Central memory CD8-positive, alpha-beta T cell (primary cell): ENCODE results near the gene DPP4.
A peak's percentile ranks its signal among the peaks of the same experiment; 100 is the strongest.

Experiments
- ATAC-seq: fragments of 150-1000 bp; cut with Tn5 transposase; replicated peaks from 2 replicates; pipeline ENCODE4 v1.10.0; 2022; ENCODE audit warnings: mild to moderate bottlenecking, moderate FRiP score, moderate number of reproducible peaks; ENCODE audit not compliant: poor library complexity, severe bottlenecking; ENCODE audit errors: extremely low read depth
- DNase-seq, 2 donors: peaks; one replicate each; pipeline ENCODE4 v3.0.0; 2021; ENCODE audit warnings: low spot score in 2 of 2
- H3K27ac Mint-ChIP-seq: one replicate; pipeline ENCODE4 v1.8.0; 2022; ENCODE audit warnings: low read depth, mild to moderate bottlenecking, moderate library complexity, mixed read lengths
- H3K27me3 Mint-ChIP-seq: one replicate; pipeline ENCODE4 v1.8.0; 2022; ENCODE audit warnings: mixed read lengths
- H3K36me3 Mint-ChIP-seq: one replicate; pipeline ENCODE4 v1.8.0; 2022; ENCODE audit warnings: mild to moderate bottlenecking, moderate library complexity, mixed read lengths; ENCODE audit not compliant: insufficient read depth
- H3K4me1 Mint-ChIP-seq: one replicate; pipeline ENCODE4 v1.8.0; 2022; ENCODE audit warnings: mixed read lengths
- H3K4me3 Mint-ChIP-seq: one replicate; pipeline ENCODE4 v1.8.0; 2022; ENCODE audit warnings: mild to moderate bottlenecking, moderate library complexity, mixed read lengths
- H3K9me3 Mint-ChIP-seq: one replicate; pipeline ENCODE4 v1.8.0; 2022; ENCODE audit warnings: mixed read lengths

DPP4 gene

DNA sequence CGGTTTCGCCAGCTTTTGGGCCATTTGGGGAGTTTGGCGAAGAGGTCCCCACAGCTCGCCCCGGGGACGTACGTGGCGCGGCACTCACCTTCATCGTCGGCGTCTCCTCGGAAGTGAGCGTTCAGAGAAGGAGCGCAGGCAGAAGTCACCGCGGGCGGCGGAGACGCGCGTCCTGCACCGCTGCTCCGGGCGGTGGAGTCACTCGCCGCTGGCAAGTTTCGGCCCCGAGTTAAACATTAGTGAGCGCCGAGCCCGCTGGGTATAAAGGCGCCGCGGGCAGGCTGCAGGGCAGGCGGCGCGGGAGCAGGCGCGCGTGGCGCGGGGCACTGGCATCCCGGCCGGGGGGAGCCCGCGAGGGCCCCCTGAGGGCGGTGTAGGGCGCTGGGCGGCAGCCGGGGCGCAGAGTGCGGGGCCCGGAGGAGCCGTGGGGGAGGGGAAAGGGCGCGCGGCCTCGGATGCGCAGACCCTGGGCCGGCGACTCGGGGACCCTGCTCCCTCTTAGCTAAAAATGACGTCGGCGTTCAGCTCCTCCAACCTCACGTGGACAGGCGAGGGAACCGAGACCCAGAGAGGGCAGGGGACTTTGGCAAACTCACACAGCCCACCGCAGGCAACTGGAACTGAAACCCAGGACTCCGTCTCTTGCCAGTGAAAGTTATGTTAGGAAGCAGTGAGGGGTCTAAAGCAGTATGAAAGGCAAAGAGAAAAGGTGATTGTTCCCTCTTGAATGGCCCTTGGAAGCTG lies at the start of gene DPP4:
Gene DPP4 (minus strand): TSS at position 328 of the 744 bp plus-strand sequence. CDS start 234 bp downstream, at position 94.
- H3K27ac Mint-ChIP-seq: no peak within 1 kb of the TSS
- peaks cover 3% of the 10 kb centered on the region for H3K36me3 Mint-ChIP-seq
- H3K4me3 Mint-ChIP-seq: peak within 1 kb of the TSS; percentile 76
- peaks cover 29% of the 10 kb centered on the region for H3K27me3 Mint-ChIP-seq
- ATAC-seq: peak; percentile 72
- H3K4me1 Mint-ChIP-seq: peaks cover 6% of the 10 kb centered on the region
- no peaks in the 10 kb centered on the region for H3K9me3 Mint-ChIP-seq
- peak; percentile 18 to 27 for DNase-seq

DNA sequence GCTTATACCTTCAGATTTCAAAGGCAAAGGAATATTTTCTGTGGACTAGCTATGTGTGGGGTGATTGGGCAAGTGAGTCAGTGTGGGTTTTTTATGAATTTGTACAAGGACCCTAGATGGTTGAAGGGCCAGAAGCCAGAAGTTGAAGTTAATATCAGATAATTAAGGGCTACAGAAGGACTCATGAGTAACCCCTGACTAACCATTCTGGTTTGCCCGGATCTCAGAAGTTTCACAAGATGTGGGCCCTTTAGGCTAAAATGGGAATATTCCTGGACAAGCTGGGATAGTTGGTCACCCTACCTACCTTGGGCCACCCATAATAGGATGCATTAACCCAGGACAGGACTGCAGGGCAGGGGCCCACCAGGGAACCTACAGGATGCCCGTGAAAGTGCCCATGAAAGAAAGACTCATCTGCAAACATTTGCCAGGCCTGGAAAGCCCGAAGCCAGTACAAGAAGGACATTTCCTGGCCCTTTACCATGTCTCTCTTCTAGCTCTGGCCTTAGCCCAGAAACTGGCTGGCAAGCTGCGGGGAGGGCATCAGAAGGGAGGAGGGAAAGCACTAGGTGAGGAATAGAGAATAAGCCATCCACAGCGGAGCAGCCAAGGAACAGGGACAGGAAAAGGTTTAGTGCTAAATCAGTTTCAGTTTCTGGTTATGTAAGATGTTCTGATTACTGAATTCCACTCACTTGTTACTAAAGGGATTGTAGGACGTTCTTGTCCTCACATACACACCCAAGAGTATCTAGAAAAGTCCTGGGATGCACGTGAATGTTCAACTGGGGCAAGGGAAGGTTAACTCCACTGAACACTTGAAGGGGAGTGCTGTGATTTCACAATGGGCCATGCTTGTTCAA lies 44.4 kb upstream of the DPP4 start:
- H3K4me1 Mint-ChIP-seq: no peaks in the 10 kb centered on the region
- no peak for ATAC-seq
- H3K9me3 Mint-ChIP-seq: no peaks in the 10 kb centered on the region
- no peak overlapping the region for H3K27ac Mint-ChIP-seq
- DNase-seq: no peak
- H3K36me3 Mint-ChIP-seq: no peaks in the 10 kb centered on the region
- H3K4me3 Mint-ChIP-seq: no peak overlapping the region
- H3K27me3 Mint-ChIP-seq: no peaks in the 10 kb centered on the region

GRCh38 chr2:162116352-162116751 lies 42.3 kb upstream of the DPP4 start:
- Mint-ChIP-seq H3K4me3 (no peak overlapping the region), H3K4me1 (no peaks in the 10 kb centered on the region), H3K27me3 (no peaks in the 10 kb centered on the region), H3K27ac (no peak overlapping the region), H3K9me3 (no peaks in the 10 kb centered on the region), H3K36me3 (no peaks in the 10 kb centered on the region)
- no peak for DNase-seq
- ATAC-seq: no peak

DNA sequence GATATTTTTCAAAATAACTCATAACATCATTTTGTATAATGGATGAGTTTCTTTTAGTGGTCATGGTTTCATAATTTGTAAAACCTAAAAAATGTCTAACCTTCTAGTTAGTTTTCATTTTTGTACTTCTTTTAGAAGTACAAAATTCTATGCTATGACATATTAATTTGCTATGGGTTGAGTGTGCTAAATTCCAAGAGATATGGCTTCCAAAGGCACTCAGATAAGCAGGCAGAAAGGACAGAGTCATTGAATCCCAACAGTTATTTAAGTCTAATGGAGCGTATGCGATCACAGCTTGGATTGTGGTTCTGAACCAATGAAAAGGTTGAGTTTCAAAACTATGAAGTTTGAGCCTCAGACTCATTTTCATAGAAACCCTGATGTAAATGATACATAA lies 41.1 kb upstream of the DPP4 start:
- ATAC-seq: no peak
- DNase-seq: no peak
- H3K36me3 Mint-ChIP-seq: no peaks in the 10 kb centered on the region
- H3K9me3 Mint-ChIP-seq: no peaks in the 10 kb centered on the region
- no peaks in the 10 kb centered on the region for H3K27me3 Mint-ChIP-seq
- no peak overlapping the region for H3K27ac Mint-ChIP-seq
- no peaks in the 10 kb centered on the region for H3K4me1 Mint-ChIP-seq
- H3K4me3 Mint-ChIP-seq: no peak overlapping the region

- ATAC-seq (no peak), DNase-seq (no peak)
- Mint-ChIP-seq H3K4me1 (no peaks in the 10 kb centered on the region), H3K27ac (no peak overlapping the region), H3K27me3 (no peaks in the 10 kb centered on the region), H3K36me3 (no peaks in the 10 kb centered on the region), H3K9me3 (no peaks in the 10 kb centered on the region), H3K4me3 (no peak overlapping the region)
Observed at GRCh38 chr2:162114271-162114670, 40.3 kb upstream of the DPP4 start.

- Mint-ChIP-seq H3K27me3 (no peaks in the 10 kb centered on the region), H3K4me3 (no peak overlapping the region), H3K27ac (no peak overlapping the region), H3K4me1 (no peaks in the 10 kb centered on the region), H3K36me3 (no peaks in the 10 kb centered on the region), H3K9me3 (no peaks in the 10 kb centered on the region)
- ATAC-seq: no peak
- DNase-seq: no peak
Observed at GRCh38 chr2:162113776-162114168, 39.8 kb upstream of the DPP4 start.

DNA sequence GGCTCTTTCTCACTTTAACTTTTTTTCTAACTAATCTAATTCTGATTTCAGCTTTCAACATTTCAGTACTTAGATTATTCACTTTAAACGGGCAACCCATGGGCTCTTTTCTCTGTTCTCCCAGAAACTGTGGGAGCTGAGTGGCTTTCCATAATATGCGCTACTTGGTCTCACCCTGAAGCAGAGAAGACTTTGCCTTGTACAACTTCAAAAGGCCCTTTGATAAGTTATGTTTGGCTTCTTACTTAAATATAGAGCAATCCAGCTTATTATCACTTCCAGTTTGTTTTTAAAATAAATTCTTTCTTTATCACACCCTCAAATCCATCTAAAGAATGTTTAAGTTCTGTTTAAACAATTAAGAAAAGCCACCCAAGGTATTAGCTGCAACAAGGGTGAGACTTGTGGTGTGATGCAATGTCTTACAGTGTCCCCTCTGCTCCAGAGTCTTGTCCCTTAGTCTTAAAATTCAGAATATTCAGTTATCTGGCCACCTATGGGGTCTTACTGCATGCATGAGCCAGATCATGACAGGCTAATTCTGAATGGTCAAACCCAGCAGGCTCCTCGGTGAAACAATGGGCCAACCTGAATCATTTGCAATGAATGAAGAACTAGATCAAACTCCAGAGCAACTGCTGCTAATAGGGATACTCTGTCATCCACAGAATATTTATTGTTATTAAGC lies 39.2 kb upstream of the DPP4 start:
- H3K4me1 Mint-ChIP-seq: no peaks in the 10 kb centered on the region
- H3K9me3 Mint-ChIP-seq: no peaks in the 10 kb centered on the region
- no peaks in the 10 kb centered on the region for H3K36me3 Mint-ChIP-seq
- DNase-seq (no peak), ATAC-seq (no peak)
- no peak overlapping the region for H3K27ac Mint-ChIP-seq
- no peak overlapping the region for H3K4me3 Mint-ChIP-seq
- no peaks in the 10 kb centered on the region for H3K27me3 Mint-ChIP-seq

- Mint-ChIP-seq H3K36me3 (no peaks in the 10 kb centered on the region), H3K27me3 (no peaks in the 10 kb centered on the region), H3K9me3 (no peaks in the 10 kb centered on the region), H3K27ac (no peak overlapping the region), H3K4me3 (no peak overlapping the region), H3K4me1 (no peaks in the 10 kb centered on the region)
- DNase-seq (no peak), ATAC-seq (no peak)
Observed at GRCh38 chr2:162111958-162112850, 38.2 kb upstream of the DPP4 start.

DNA sequence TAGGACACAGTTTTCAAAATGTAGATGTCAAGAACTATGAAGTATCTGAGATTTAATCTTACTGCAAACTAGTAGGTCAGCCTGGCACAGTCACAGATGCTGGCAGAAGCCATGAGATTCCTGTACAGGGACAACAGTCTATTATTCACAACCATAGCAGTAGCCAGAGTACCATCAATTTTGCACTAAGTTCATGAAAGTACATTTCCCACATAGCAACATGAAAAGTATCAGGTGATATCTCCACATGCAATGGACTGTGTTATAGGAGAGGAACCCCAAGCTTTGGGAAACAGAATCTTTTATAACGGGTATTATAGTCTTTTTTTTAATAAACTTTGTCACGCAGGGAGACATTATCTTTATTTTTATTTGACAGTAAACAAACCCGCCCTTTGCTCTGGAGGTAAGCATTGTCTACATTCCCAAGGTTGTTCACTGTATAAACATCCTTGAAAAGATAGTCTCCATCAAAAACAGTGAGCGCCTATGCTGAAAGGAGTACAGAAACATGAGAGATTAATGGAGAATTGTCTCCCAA lies 33.4 kb upstream of the DPP4 start:
- H3K27ac Mint-ChIP-seq: no peak overlapping the region
- ATAC-seq (no peak), DNase-seq (no peak)
- H3K9me3 Mint-ChIP-seq: no peaks in the 10 kb centered on the region
- H3K4me3 Mint-ChIP-seq: no peak overlapping the region
- H3K4me1 Mint-ChIP-seq: no peaks in the 10 kb centered on the region
- H3K36me3 Mint-ChIP-seq: no peaks in the 10 kb centered on the region
- no peaks in the 10 kb centered on the region for H3K27me3 Mint-ChIP-seq

DNA sequence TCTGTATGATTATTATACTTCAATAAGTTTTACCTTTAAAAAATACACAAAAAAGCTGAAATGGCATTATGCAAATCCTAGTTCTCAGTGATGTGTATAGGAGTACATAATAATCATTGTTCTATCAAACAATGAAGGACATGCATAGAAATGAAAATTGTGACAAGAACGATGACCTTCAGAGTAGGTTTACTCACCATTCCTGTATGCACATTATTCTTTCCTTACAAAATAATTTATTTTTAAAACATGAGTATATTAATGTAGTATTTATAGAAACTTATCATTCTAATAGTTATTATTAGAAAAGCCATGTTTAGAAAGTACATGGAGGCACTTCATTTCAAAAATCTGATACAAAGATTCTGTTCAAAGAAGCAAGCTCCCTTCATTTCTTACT lies 32.7 kb upstream of the DPP4 start:
- DNase-seq (no peak), ATAC-seq (no peak)
- Mint-ChIP-seq H3K4me3 (no peak overlapping the region), H3K36me3 (no peaks in the 10 kb centered on the region), H3K27me3 (no peaks in the 10 kb centered on the region), H3K9me3 (no peaks in the 10 kb centered on the region), H3K4me1 (no peaks in the 10 kb centered on the region), H3K27ac (no peak overlapping the region)

- H3K27ac Mint-ChIP-seq: no peak overlapping the region
- ATAC-seq (no peak), DNase-seq (no peak)
- H3K4me3 Mint-ChIP-seq: no peak overlapping the region
- H3K36me3 Mint-ChIP-seq: no peaks in the 10 kb centered on the region
- H3K27me3 Mint-ChIP-seq: no peaks in the 10 kb centered on the region
- H3K4me1 Mint-ChIP-seq: no peaks in the 10 kb centered on the region
- no peaks in the 10 kb centered on the region for H3K9me3 Mint-ChIP-seq
Observed at GRCh38 chr2:162106146-162106551, 32.1 kb upstream of the DPP4 start.
